ENCODE measurements around the gene KLRB1. TPM values are rescaled to one million over a fixed set of nuclear protein-coding genes. Genes with fewer than 3 reads are reported as not detected.

KLRB1 gene
- total RNA-seq, 4 donors from 2014 or later = 0.41 to 0.61 TPM; not detected in 2

GRCh38 chr12:9632766-9633165, 25.1 kb upstream of the KLRB1 start:
- no peak overlapping the region for H3K27ac ChIP-seq
- no peak for TF ChIP-seq CTCF (IDR thresholded peaks at IDR 0.05)
- TF ChIP-seq POLR2A (IDR thresholded peaks at IDR 0.05) = no peak
- no peaks in the 10 kb centered on the region for H3K4me1 ChIP-seq
- intact Hi-C loops (cut with DNase I; ENCODE audit: low total_unique reads) = loop anchor here (10.0 kb wide), 1 partner anchor 72 kb away; no protein-coding TSS in a partner anchor
- H3K36me3 ChIP-seq = no peaks in the 10 kb centered on the region
- H3K27me3 ChIP-seq = no peaks in the 10 kb centered on the region
- no peak overlapping the region for H3K4me3 ChIP-seq
- H3K9me3 ChIP-seq = no peaks in the 10 kb centered on the region
- DNase-seq = no peak

DNA sequence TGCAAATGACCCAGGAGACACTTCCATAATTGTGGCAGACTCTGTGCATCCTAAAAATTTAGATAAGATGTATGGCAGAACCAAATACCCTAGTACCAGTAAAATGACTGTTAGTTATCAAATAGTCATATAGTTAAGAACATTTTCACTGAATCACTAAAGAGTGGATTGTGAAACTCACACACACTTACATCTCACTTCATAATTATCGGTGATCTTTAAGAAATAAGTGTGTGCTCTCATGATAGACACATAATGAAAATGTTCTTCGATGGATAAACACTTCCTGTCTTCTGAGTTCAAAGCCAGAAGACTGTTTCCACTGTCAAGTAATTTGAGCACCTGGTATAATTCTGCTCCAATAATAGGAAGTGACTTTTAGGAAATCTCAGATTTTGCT, 19.1 kb upstream of the KLRB1 start:
- intact Hi-C loops (cut with DNase I; ENCODE audit: low total_unique reads) = no loop called here
- TF ChIP-seq POLR2A (IDR thresholded peaks at IDR 0.05) (no peak), CTCF (IDR thresholded peaks at IDR 0.05) (no peak)
- Histone ChIP-seq H3K27me3 (no peaks in the 10 kb centered on the region), H3K4me3 (no peak overlapping the region), H3K4me1 (no peaks in the 10 kb centered on the region), H3K27ac (no peak overlapping the region), H3K9me3 (no peaks in the 10 kb centered on the region), H3K36me3 (no peaks in the 10 kb centered on the region)
- no peak for DNase-seq

DNA sequence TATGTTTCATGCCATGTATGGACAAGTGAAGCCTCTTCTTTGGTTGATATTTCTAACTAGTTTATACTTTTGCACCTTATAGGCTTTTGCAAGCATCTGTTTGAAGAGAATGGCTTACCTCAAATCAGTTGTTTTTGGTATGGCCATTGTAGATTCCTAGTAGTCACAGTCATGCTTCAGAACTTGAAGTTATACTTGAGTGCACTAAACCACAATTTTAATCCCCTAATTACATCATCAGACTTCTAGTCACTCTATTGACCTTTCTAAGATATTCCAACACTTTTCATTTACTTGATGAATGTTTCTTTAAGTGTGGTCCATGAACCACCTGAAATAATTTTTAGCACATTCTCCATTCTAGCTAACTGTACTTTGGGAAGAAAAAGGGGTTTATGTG, 18.6 kb upstream of the KLRB1 start:
- H3K27me3 ChIP-seq = no peaks in the 10 kb centered on the region
- H3K27ac ChIP-seq = no peak overlapping the region
- no peak for DNase-seq
- no peaks in the 10 kb centered on the region for H3K9me3 ChIP-seq
- H3K4me1 ChIP-seq = no peaks in the 10 kb centered on the region
- intact Hi-C loops (cut with DNase I; ENCODE audit: low total_unique reads) = no loop called here
- H3K36me3 ChIP-seq = no peaks in the 10 kb centered on the region
- TF ChIP-seq CTCF (IDR thresholded peaks at IDR 0.05) (no peak), POLR2A (IDR thresholded peaks at IDR 0.05) (no peak)
- H3K4me3 ChIP-seq = no peak overlapping the region

GRCh38 chr12:9625019-9625418, 17.3 kb upstream of the KLRB1 start:
- no peaks in the 10 kb centered on the region for H3K4me1 ChIP-seq
- DNase-seq = no peak

More at GRCh38 chr12:9625019-9625418, 17.3 kb upstream of the KLRB1 start:
- intact Hi-C loops (cut with DNase I; ENCODE audit: low total_unique reads) = no loop called here
- no peak overlapping the region for H3K4me3 ChIP-seq
- no peaks in the 10 kb centered on the region for H3K9me3 ChIP-seq
- H3K27me3 ChIP-seq = no peaks in the 10 kb centered on the region
- no peak overlapping the region for H3K27ac ChIP-seq
- TF ChIP-seq CTCF (IDR thresholded peaks at IDR 0.05) = no peak
- no peak for TF ChIP-seq POLR2A (IDR thresholded peaks at IDR 0.05)
- H3K36me3 ChIP-seq = no peaks in the 10 kb centered on the region
